Liver (tissue), 9 donors: ENCODE results near the gene ALDH8A1. TPM values are rescaled to one million over a fixed set of nuclear protein-coding genes. Genes with fewer than 3 reads are reported as not detected.

Experiments
- DNase-seq: peaks from one replicate; pipeline ENCODE4 v3.0.0-alpha.2; 2017; ENCODE audit warnings: low spot score
- H3K27ac ChIP-seq, 2 donors: one replicate each; pipeline ENCODE4 v1.7.0; 2013; ENCODE audit warnings: inconsistent platforms in 2 of 2, low read length in 2 of 2, control low read depth in 1 of 2, low read depth in 1 of 2, mild to moderate bottlenecking in 1 of 2
- H3K27me3 ChIP-seq, 4 donors: one replicate each; pipeline versions ENCODE4 v1.6.1 to v1.7.0; 2013; ENCODE audit warnings: low read length in 3 of 4, inconsistent platforms in 1 of 4, mild to moderate bottlenecking in 1 of 4, moderate library complexity in 1 of 4; ENCODE audit not compliant: control insufficient read depth in 4 of 4, insufficient read depth in 4 of 4
- H3K36me3 ChIP-seq, 4 donors: one replicate each; pipeline versions ENCODE4 v1.6.1 to v1.7.0; 2013; ENCODE audit warnings: low read length in 3 of 4, mild to moderate bottlenecking in 3 of 4, low read depth in 1 of 4, moderate library complexity in 1 of 4; ENCODE audit not compliant: control insufficient read depth in 4 of 4, insufficient read depth in 3 of 4
- H3K4me1 ChIP-seq, 4 donors: one replicate each; pipeline versions ENCODE4 v1.6.1 to v1.7.0; 2013; ENCODE audit warnings: low read length in 3 of 4, mild to moderate bottlenecking in 3 of 4, moderate library complexity in 1 of 4; ENCODE audit not compliant: control insufficient read depth in 4 of 4, insufficient read depth in 4 of 4
- H3K4me3 ChIP-seq, 3 donors: one replicate each; pipeline versions ENCODE4 v1.6.1 to v1.7.0; 2013; ENCODE audit warnings: low read length in 3 of 3, control low read depth in 1 of 3, low read depth in 1 of 3, mild to moderate bottlenecking in 1 of 3
- H3K9ac ChIP-seq, 2 donors: one replicate each; pipeline ENCODE4 v1.7.0; 2013; ENCODE audit warnings: low read length in 2 of 2, mild to moderate bottlenecking in 2 of 2, moderate library complexity in 2 of 2, control low read depth in 1 of 2, low read depth in 1 of 2
- H3K9me3 ChIP-seq, 4 donors: one replicate each; pipeline versions ENCODE4 v1.6.1 to v1.7.0; 2013; ENCODE audit warnings: low read length in 3 of 4; ENCODE audit not compliant: control insufficient read depth in 4 of 4
- EGR1 ChIP-seq, 2 donors: IDR thresholded peaks; 2 replicates each; pipeline ENCODE4 v1.6.1; 2016 to 2018; ENCODE audit warnings: antibody characterized with exemption in 2 of 2, low read depth in 2 of 2
- FOXA1 ChIP-seq: IDR thresholded peaks from 2 replicates; pipeline ENCODE4 v1.6.1; 2016; ENCODE audit warnings: antibody characterized with exemption
- FOXA2 ChIP-seq: IDR thresholded peaks from 2 replicates; pipeline ENCODE4 v1.6.1; 2016; ENCODE audit warnings: antibody characterized with exemption
- GABPA ChIP-seq, 2 donors: IDR thresholded peaks in 1 of 2; conservative IDR thresholded peaks in 1 of 2; 2 replicates each; pipeline ENCODE4 v1.6.1; 2016; ENCODE audit warnings: antibody characterized with exemption in 2 of 2, mild to moderate bottlenecking in 1 of 2, moderate library complexity in 1 of 2
- HNF4A ChIP-seq, 2 donors: conservative IDR thresholded peaks; 2 replicates each; pipeline ENCODE4 v1.6.1; 2016; ENCODE audit warnings: antibody characterized with exemption in 2 of 2, mild to moderate bottlenecking in 2 of 2
- HNF4G ChIP-seq: IDR thresholded peaks from 2 replicates; pipeline ENCODE4 v1.6.1; 2016; ENCODE audit warnings: antibody characterized with exemption
- JUND ChIP-seq, 2 donors: IDR thresholded peaks; 2 replicates each; pipeline ENCODE4 v1.6.1; 2016; ENCODE audit warnings: antibody characterized with exemption in 2 of 2
- RXRA ChIP-seq, 2 donors: IDR thresholded peaks; 2 replicates each; pipeline ENCODE4 v1.6.1; 2017 to 2018; ENCODE audit warnings: antibody characterized with exemption in 2 of 2, mild to moderate bottlenecking in 1 of 2
- SP1 ChIP-seq: IDR thresholded peaks from 2 replicates; pipeline ENCODE4 v1.6.1; 2018; ENCODE audit warnings: antibody characterized with exemption, mild to moderate bottlenecking
- TAF1 ChIP-seq: conservative IDR thresholded peaks from 2 replicates; pipeline ENCODE4 v1.6.1; 2016; ENCODE audit warnings: antibody characterized with exemption, mild to moderate bottlenecking
- YY1 ChIP-seq: IDR thresholded peaks from 2 replicates; pipeline ENCODE4 v1.6.1; 2016; ENCODE audit warnings: antibody characterized with exemption, mild to moderate bottlenecking
- WGBS: extraction: QIAGEN DNeasy Blood & Tissue Kit; methylation state at CpG from one replicate; pipeline ENCODE4 v1.1.7; 2013; 5-methylcytosine and 5-hydroxymethylcytosine counted together
- polyA plus RNA-seq, 2 donors: library from polyadenylated mRNA; stranded (reverse) in 1 of 2; unstranded in 1 of 2; fragments of 200-250 nt in 1 of 2; fragments of >200 nt in 1 of 2; fragmentation: Nextera tagmentation in 1 of 2; extraction: Ambion mirVana in 1 of 2; gene quantifications; one replicate each; pipeline versions ENCODE4 v1.2.1 to v1.2.3, GENCODE V29; 2013 to 2015
- total RNA-seq, 2 donors: library from RNA; depleted of rRNA; stranded (reverse); fragments of >200 nt; gene quantifications; one replicate each; pipeline ENCODE4 v1.2.3, GENCODE V29; 2014
- TF ChIP-seq, protein P1 (sequence below): IDR thresholded peaks from 2 replicates; pipeline ENCODE4 v1.6.1; 2016; ENCODE audit warnings: antibody characterized with exemption
- TF ChIP-seq, protein P2 (sequence below): IDR thresholded peaks from 2 replicates; pipeline ENCODE4 v1.6.1; 2016; ENCODE audit warnings: antibody characterized with exemption
- TF ChIP-seq, protein P3 (sequence below): fragments of 150-350 bp; IDR thresholded peaks from 2 replicates; pipeline ENCODE4 v1.5.1; 2017; ENCODE audit warnings: improper control_type of control experiment, low read depth, low read length; ENCODE audit not compliant: missing input control
- TF ChIP-seq, protein P4 (sequence below): IDR thresholded peaks from 2 replicates; pipeline ENCODE4 v1.6.1; 2016; ENCODE audit warnings: antibody characterized with exemption, mild to moderate bottlenecking
- TF ChIP-seq, protein P5 (sequence below): IDR thresholded peaks from 2 replicates; pipeline ENCODE4 v1.6.1; 2016; ENCODE audit warnings: antibody characterized with exemption
- donor health status: healthy.
- donor health status: healthy.
- donor health status: healthy.
- donor health status: healthy.
- donor health status: healthy.

Gene ALDH8A1
- total and polyA plus RNA-seq, 4 donors = 73.0 to 255 (median 107) TPM

DNA sequence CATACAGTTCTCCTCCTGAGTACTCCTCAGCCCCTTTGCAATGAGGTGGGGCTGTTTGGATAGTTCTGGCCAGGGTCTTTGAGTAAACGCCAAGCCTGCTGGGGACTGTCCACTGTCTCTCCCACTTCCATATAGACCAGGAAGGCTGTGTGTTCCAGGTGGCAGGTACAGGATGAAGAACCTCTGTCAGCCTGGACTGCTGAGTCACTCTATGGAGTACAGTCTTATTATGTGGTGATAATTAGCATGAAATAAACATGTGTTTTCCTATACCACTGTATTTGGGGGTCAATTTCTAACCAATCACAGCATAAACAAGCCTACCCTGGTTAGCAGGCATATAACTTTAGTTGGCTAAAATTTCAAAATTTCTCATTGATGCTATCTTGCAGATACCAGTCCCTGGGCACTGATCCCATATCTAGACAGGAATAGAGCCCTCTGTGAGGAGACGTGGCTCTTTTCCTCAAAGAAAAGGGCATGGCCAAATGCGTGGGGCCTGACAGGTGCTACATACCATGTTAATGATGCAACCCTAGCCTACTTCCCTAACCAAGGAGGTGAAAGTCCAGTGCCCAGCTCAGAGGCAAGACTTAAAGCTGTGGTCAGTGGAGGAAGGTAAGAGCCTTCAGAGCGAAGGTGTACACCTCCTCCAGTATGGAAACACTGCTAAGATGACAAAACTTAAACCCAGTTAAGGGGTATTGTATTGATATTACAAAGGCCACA lies 4.5 kb upstream of the ALDH8A1 start:
- Histone ChIP-seq H3K4me1 (peaks cover 6 to 28% (median 21%) of the 10 kb centered on the region in 4 donors), H3K27ac (no peak overlapping the region), H3K9me3 (no peaks in the 10 kb centered on the region), H3K4me3 (no peak overlapping the region), H3K27me3 (no peaks in the 10 kb centered on the region), H3K36me3 (peaks cover 0 to 4% (median 0%) of the 10 kb centered on the region in 4 donors), H3K9ac (no peak overlapping the region)
- DNase-seq = no peak
- TF ChIP-seq TAF1 (no peak), FOXA2 (no peak), RXRA (IDR thresholded peaks at IDR 0.05) (no peak), GABPA (IDR thresholded peaks at IDR 0.05 in 1 of 2, conservative IDR thresholded peaks at IDR 0.05 in 1 of 2) (no peak), HNF4G (no peak)
- TF ChIP-seq, protein P1, sequence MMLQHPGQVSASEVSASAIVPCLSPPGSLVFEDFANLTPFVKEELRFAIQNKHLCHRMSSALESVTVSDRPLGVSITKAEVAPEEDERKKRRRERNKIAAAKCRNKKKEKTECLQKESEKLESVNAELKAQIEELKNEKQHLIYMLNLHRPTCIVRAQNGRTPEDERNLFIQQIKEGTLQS = no peak
- TF ChIP-seq, protein P2, sequence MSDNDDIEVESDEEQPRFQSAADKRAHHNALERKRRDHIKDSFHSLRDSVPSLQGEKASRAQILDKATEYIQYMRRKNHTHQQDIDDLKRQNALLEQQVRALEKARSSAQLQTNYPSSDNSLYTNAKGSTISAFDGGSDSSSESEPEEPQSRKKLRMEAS = no peak
- WGBS = 84% methylated on average over 4 of the region's 4 CpGs

DNA sequence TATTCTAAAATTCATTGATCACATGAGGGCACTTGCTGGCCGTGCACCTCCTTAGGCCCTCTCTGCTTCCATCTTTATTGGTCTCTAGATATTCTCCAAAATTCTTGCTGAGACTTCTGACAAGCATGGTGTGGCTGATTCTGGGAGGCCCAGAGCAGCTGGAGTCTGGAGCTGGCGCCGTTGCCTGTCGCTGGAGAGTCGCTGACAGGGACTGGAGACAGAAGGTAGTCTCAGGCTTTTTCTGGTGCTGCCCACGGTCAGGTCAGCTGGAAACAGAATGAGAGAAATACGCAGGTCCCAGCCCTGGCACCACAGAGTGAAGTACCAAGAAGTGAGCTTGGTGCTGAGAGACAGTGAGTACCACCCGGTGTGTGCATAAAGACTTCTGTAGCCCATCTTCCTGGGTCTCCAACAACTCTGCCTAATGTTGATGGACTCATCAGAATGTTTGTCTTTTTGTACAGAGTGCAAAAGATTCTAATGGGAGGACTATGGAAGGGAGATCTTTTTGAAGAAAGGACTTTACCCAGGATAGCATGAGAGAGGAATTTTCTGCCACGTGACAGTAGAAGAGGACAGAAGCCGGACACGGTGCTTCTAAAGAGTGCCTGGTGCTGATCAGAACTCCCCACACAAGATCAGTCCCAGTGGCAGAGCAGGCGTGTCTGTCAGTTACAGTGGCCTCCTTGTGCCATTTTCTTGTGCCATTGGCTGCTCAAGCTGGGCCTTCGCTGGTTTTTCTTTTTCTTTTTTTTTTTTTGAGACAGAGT lies 1.8 kb upstream of the ALDH8A1 start:
- TF ChIP-seq, protein P3, sequence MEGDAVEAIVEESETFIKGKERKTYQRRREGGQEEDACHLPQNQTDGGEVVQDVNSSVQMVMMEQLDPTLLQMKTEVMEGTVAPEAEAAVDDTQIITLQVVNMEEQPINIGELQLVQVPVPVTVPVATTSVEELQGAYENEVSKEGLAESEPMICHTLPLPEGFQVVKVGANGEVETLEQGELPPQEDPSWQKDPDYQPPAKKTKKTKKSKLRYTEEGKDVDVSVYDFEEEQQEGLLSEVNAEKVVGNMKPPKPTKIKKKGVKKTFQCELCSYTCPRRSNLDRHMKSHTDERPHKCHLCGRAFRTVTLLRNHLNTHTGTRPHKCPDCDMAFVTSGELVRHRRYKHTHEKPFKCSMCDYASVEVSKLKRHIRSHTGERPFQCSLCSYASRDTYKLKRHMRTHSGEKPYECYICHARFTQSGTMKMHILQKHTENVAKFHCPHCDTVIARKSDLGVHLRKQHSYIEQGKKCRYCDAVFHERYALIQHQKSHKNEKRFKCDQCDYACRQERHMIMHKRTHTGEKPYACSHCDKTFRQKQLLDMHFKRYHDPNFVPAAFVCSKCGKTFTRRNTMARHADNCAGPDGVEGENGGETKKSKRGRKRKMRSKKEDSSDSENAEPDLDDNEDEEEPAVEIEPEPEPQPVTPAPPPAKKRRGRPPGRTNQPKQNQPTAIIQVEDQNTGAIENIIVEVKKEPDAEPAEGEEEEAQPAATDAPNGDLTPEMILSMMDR = no peak
- TF ChIP-seq SP1 (peak; percentile 76), HNF4G (peak; percentile 70), TAF1 (peak; percentile 57), RXRA (IDR thresholded peaks at IDR 0.05) (peak; percentile 51 to 52), FOXA2 (no peak), JUND (IDR thresholded peaks at IDR 0.05) (peak in 1 of 2 donors; percentile 43), YY1 (peak; percentile 78), FOXA1 (no peak), EGR1 (IDR thresholded peaks at IDR 0.05; ENCODE audit: low read depth in 2 of 2) (no peak), HNF4A (conservative IDR thresholded peaks at IDR 0.05) (peak; percentile 87 to 90)
- TF ChIP-seq, protein P4, sequence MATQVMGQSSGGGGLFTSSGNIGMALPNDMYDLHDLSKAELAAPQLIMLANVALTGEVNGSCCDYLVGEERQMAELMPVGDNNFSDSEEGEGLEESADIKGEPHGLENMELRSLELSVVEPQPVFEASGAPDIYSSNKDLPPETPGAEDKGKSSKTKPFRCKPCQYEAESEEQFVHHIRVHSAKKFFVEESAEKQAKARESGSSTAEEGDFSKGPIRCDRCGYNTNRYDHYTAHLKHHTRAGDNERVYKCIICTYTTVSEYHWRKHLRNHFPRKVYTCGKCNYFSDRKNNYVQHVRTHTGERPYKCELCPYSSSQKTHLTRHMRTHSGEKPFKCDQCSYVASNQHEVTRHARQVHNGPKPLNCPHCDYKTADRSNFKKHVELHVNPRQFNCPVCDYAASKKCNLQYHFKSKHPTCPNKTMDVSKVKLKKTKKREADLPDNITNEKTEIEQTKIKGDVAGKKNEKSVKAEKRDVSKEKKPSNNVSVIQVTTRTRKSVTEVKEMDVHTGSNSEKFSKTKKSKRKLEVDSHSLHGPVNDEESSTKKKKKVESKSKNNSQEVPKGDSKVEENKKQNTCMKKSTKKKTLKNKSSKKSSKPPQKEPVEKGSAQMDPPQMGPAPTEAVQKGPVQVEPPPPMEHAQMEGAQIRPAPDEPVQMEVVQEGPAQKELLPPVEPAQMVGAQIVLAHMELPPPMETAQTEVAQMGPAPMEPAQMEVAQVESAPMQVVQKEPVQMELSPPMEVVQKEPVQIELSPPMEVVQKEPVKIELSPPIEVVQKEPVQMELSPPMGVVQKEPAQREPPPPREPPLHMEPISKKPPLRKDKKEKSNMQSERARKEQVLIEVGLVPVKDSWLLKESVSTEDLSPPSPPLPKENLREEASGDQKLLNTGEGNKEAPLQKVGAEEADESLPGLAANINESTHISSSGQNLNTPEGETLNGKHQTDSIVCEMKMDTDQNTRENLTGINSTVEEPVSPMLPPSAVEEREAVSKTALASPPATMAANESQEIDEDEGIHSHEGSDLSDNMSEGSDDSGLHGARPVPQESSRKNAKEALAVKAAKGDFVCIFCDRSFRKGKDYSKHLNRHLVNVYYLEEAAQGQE = peak; percentile 85
- TF ChIP-seq, protein P5, sequence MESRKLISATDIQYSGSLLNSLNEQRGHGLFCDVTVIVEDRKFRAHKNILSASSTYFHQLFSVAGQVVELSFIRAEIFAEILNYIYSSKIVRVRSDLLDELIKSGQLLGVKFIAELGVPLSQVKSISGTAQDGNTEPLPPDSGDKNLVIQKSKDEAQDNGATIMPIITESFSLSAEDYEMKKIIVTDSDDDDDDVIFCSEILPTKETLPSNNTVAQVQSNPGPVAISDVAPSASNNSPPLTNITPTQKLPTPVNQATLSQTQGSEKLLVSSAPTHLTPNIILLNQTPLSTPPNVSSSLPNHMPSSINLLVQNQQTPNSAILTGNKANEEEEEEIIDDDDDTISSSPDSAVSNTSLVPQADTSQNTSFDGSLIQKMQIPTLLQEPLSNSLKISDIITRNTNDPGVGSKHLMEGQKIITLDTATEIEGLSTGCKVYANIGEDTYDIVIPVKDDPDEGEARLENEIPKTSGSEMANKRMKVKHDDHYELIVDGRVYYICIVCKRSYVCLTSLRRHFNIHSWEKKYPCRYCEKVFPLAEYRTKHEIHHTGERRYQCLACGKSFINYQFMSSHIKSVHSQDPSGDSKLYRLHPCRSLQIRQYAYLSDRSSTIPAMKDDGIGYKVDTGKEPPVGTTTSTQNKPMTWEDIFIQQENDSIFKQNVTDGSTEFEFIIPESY = peak; percentile 34
- TF ChIP-seq, protein P2 = peak; percentile 71
- H3K4me3 ChIP-seq = no peak overlapping the region
- H3K4me1 ChIP-seq = peaks cover 6 to 32% (median 21%) of the 10 kb centered on the region in 4 donors
- no peaks in the 10 kb centered on the region for H3K9me3 ChIP-seq
- DNase-seq = no peak
- H3K36me3 ChIP-seq = no peaks in the 10 kb centered on the region
- no peaks in the 10 kb centered on the region for H3K27me3 ChIP-seq
- H3K27ac ChIP-seq = peak overlapping the region; percentile 54 to 73
- WGBS = 63% methylated on average over 13 of the region's 13 CpGs
- H3K9ac ChIP-seq = no peak overlapping the region
